Skin epidermis (tissue), 12 donors: Measurements from ENCODE around the gene FFAR1.

ENCODE experiments used
- H3K27ac ChIP-seq, 21 experiments: fragments of 200-600 bp; sonication (generic) in 11 of 21; one replicate each; pipeline ENCODE4 v1.5.0; 2020; ENCODE audit warnings: mild to moderate bottlenecking in 3 of 21, inconsistent platforms in 2 of 21, moderate library complexity in 2 of 21
- H3K4me3 ChIP-seq, 7 experiments: fragments of 200-600 bp; sonication (generic) in 2 of 7; one replicate each; pipeline ENCODE4 v1.5.0; 2020; ENCODE audit warnings: inconsistent platforms in 2 of 7, mild to moderate bottlenecking in 2 of 7, moderate library complexity in 1 of 7

FFAR1 gene, protein sequence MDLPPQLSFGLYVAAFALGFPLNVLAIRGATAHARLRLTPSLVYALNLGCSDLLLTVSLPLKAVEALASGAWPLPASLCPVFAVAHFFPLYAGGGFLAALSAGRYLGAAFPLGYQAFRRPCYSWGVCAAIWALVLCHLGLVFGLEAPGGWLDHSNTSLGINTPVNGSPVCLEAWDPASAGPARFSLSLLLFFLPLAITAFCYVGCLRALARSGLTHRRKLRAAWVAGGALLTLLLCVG (N-terminal part only)

DNA sequence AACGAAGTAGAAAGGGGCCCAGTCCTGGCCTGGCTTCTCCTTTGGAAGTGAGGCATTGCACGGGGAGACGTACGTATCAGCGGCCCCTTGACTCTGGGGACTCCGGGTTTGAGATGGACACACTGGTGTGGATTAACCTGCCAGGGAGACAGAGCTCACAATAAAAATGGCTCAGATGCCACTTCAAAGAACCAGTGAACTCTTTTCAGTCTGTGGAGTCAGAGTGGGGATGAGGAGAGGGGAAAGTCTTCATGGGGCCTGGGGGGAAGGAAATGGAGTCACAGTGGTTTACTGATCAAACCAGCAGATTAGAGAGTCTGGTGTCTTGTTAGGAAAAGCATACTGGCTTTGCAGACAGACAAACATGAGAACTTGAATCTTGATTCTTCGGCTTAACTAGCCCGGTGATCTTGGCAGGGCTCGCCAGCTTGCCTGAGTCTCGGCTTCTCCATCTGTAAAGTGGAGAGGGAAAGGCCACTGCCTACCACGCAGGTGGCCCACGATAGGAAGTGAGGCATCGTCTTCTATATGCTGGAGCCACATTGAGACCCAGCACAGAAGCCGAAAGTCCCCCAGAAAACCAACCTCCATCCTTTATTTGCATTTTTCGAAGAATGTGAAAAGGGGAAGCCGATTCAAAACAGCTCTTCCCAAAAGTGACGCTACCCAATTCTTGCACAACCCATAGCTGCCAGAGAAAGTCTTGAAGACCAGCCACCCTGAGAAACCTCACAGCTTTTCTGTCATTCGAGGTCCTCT lies at the start of gene FFAR1:
Gene FFAR1, plus strand, starts transcription at position 732 of the 759 bp plus-strand sequence. CDS start 3,650 bp downstream, outside the sequence.
- no peak within 1 kb of the TSS for H3K4me3 ChIP-seq
- H3K27ac ChIP-seq, result peak within 1 kb of the TSS in 7 of 21 experiments; percentile 29 to 74 (median 49)

GRCh38 chr19:35297922-35298321 lies 49.8 kb upstream of the FFAR1 start:
- no peak overlapping the region for H3K27ac ChIP-seq
- no peak overlapping the region for H3K4me3 ChIP-seq

- Histone ChIP-seq H3K27ac (no peak overlapping the region), H3K4me3 (no peak overlapping the region)
Observed at GRCh38 chr19:35298561-35298972, 49.1 kb upstream of the FFAR1 start.

GRCh38 chr19:35299523-35300338 lies 48.0 kb upstream of the FFAR1 start:
- Histone ChIP-seq H3K4me3 (no peak overlapping the region), H3K27ac (no peak overlapping the region)

DNA sequence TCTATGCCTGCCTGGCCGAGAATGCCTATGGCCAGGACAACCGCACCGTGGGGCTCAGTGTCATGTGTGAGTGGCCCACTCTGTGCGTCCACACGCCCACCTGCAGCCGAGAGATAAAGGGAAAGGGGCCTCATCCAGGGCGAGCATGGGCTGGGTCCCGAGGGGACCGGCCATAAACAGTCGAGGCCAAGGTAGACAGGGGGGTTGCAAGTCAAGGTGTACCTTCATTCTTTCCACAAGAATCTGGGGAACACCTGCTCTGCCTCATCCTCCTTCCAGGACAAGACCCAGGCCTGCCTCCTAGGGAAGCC lies 47.4 kb upstream of the FFAR1 start:
- Histone ChIP-seq H3K27ac (no peak overlapping the region), H3K4me3 (no peak overlapping the region)

- Histone ChIP-seq H3K4me3 (no peak overlapping the region), H3K27ac (no peak overlapping the region)
Observed at GRCh38 chr19:35301961-35302360, 45.7 kb upstream of the FFAR1 start.

DNA sequence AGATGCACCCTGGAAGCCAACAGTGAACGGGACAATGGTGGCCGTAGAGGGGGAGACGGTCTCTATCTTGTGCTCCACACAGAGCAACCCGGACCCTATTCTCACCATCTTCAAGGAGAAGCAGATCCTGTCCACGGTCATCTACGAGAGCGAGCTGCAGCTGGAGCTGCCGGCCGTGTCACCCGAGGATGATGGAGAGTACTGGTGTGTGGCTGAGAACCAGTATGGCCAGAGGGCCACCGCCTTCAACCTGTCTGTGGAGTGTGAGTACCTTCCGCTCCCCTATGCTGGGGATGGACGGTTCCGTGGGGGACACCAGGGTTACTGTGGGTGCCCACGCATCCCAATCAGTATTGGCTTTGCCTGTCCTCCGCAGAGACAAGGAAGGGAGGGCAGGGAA lies 45.3 kb upstream of the FFAR1 start:
- Histone ChIP-seq H3K27ac (no peak overlapping the region), H3K4me3 (no peak overlapping the region)

DNA sequence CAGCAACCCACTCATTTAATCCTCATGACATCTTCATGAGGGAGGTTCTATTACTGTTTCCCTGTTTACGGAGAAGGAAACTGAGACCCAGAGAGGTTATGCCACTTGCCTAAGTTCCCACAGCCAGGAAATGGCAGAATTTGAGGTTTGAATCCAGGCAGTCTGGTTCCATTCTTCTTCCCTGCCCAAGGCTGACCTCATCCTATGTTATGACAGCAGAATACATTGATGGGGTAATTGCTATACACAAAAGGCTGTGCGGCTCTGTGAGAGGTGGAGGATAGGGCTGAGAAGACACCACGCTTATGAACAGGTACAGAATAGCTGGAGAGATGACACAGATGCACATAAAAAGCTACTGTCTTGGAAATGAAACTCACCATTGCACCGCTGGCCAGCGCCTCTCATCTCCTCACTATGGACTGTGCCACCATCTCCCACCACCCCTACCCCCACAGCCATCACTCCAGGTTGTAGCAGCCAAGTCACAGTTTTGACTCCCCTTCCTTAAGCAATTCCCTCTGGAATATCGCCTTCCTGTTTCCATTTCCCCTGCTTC lies 44.3 kb upstream of the FFAR1 start:
- Histone ChIP-seq H3K27ac (no peak overlapping the region), H3K4me3 (no peak overlapping the region)

DNA sequence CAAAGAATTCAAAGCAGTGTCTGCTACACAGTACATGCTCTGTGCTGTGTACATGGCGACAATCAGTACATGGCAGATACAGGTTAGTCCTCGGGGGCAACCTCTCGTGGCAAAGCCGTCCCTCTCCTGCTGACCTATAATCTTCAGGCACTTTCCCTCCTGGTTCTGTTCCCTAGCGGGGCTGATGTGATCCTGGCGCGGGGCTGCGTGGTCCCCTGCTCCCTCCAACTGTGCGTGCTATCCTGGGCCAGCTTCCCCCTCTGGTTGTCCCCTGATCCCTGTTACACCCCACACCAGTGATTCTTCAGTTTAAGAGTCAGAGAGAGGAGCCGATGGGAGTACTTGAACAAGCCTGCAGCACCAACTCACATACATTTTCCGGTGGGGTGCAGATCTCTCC lies 43.7 kb upstream of the FFAR1 start:
- no peak overlapping the region for H3K27ac ChIP-seq
- H3K4me3 ChIP-seq, result no peak overlapping the region

DNA sequence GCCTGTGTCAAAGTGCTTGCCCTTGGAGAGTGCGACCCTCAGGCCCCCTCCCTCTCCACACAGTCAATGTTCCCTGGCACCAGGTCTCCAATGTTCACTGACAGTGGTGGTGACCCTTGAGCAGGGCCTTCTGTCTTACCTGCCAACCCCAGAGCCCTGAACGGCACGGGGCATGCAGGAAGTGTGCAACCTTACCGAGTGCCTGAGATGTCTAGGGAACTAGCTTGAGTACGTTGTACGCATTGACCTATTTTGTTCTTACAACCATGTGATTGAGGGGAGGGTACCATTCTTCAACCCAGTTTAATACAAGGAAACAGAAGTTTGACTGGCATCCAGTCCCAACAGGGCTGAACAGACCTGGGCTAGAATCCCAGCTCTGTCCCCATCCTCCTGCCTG lies 42.5 kb upstream of the FFAR1 start:
- Histone ChIP-seq H3K27ac (no peak overlapping the region), H3K4me3 (no peak overlapping the region)

DNA sequence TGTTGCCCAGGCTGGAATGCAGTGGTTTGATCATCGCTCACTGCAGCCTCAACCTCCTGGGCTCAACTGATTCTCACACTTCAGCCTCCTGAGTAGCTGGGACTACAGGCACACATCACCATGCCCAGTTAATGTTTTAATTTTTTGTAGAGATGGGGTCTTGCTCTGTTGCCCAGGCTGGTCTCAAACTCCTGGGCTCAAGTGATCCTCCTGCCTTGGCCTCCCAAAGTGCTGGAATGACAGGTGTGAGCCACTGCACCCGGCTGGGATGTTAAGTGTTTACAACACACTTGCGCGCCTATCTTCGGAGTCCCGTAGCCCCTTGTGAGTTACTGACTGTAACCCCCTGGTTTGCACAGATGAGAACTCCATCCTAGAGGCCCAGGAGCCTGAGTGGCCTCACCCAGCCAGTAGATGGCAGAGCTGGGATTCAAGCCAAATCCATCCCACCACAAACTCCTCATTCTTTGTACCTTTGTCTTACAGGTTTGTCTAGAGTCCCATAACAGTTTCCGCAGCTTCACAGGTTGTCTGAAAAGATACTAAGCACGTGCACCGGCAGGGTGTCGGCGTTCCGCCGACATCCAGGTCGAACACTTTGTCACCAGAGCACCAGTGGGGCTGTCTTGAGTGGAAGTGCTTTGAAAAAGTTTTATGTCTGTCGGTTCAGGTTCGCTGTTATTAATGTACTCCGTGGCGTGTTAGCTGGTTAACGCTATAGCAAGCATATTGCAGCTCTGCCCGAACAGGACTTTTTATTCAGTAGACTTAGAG lies 41.0 kb upstream of the FFAR1 start:
- Histone ChIP-seq H3K27ac (no peak overlapping the region), H3K4me3 (no peak overlapping the region)

GRCh38 chr19:35307931-35308330 lies 39.8 kb upstream of the FFAR1 start:
- H3K4me3 ChIP-seq, result no peak overlapping the region
- H3K27ac ChIP-seq, result no peak overlapping the region

DNA sequence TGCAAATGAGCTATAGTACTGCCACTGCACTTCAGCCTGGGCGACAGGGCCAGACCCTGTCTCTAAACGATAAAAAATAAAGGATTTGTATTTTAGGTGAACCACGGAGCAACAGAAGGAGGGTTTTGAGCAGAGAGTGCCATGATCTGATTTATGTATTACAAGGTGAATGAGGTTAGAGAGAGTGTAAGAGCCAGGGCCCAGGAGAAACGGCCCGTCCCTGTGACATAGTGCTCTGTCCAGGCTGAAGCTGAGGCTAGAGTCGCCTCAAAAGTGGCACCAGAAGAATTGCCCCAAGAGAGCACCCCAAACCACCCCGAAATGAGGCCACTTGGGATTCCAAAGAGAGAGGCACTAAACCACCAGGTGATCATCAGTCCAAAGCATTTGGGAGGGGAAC lies 38.8 kb upstream of the FFAR1 start:
- Histone ChIP-seq H3K27ac (no peak overlapping the region), H3K4me3 (no peak overlapping the region)

DNA sequence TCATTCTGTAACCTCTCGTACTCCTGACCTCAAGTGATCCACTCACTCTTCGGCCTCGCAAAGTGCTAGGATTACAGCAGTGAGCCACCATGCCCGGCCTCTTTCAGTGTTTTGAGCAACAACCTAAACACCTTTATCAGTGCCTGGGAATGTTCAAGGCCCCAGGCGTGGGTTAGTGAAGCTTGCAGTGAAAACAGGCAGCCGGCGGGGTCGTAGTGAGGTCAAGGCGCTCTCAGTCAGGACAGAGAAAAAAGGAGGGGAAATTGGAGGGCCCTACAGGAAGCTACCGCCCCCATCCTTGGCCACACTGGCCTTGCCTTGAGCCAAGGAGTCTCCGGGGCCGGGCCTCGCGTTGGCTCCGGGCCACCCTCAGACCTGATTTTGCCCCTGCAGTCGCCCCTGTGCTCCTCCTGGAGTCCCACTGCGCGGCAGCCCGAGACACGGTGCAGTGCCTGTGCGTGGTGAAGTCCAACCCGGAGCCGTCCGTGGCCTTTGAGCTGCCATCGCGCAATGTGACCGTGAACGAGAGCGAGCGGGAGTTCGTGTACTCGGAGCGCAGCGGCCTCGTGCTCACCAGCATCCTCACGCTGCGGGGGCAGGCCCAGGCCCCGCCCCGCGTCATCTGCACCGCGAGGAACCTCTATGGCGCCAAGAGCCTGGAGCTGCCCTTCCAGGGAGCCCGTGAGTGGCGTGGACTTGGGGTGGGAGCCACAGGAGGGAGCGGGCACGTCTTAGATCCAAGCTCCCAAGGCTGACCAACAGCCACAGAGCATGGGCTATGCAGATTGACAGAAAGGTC lies 38.0 kb upstream of the FFAR1 start:
- Histone ChIP-seq H3K27ac (no peak overlapping the region), H3K4me3 (no peak overlapping the region)

- H3K27ac ChIP-seq, result no peak overlapping the region
Observed at GRCh38 chr19:35310331-35310730, 37.4 kb upstream of the FFAR1 start.

GRCh38 chr19:35310811-35311465 lies 36.8 kb upstream of the FFAR1 start:
- H3K27ac ChIP-seq, result no peak overlapping the region
- no peak overlapping the region for H3K4me3 ChIP-seq

More at GRCh38 chr19:35310331-35310730, 37.4 kb upstream of the FFAR1 start:
- no peak overlapping the region for H3K4me3 ChIP-seq

- H3K27ac ChIP-seq, result no peak overlapping the region
Observed at GRCh38 chr19:35311901-35312665, 35.6 kb upstream of the FFAR1 start.

DNA sequence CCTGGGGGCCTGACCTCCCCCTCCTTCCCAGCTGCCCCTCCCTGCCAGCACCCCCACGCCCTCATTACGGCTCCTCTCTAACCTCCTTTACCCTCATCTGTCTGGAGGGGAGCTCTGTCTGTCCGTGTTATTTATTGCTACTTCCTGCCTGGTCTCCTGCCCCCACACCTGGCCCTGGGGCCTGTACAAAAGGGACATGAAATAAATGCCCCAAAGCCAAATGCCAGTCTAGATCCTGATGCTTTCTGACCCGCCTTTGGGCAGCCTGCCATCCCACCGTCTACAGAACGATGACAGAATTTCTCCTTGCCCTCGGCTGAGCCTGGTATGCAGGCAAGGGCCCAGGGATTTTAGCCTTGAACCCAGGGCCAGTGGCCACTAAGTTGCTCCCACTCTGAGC lies 34.1 kb upstream of the FFAR1 start:
- H3K27ac ChIP-seq, result no peak overlapping the region
- H3K4me3 ChIP-seq, result no peak overlapping the region

More at GRCh38 chr19:35311901-35312665, 35.6 kb upstream of the FFAR1 start:
- no peak overlapping the region for H3K4me3 ChIP-seq
